PC-3 (cell line): ENCODE results near the gene KCNJ10. TPM values are rescaled to one million over a fixed set of nuclear protein-coding genes. Genes with fewer than 3 reads are reported as not detected.

Experiments
- ATAC-seq: fragments of 200-7000 bp; cut with Tn5 transposase; 2 replicates; pipeline ENCODE4 v1.9.1; 2020; ENCODE audit warnings: mild to moderate bottlenecking, moderate library complexity
- BruUV-seq: library from RNA; stranded (reverse); fragments of 400-500 nt; replicated peaks from 2 replicates; lab custom pipeline; 2021; lab: Mats Ljungman, UMichigan
- CTCF ChIA-PET: fragments of 300-600 bp; sonication (Branson Sonifier 250); formaldehyde crosslinking; loops from one replicate; lab custom pipeline; 2022; ENCODE audit warnings: antibody characterized with exemption; lab: Charles Lee
- POLR2A ChIA-PET: fragments of 300-600 bp; sonication (Branson Sonifier 250); formaldehyde crosslinking; loops from one replicate; lab custom pipeline; 2022; ENCODE audit warnings: antibody characterized with exemption; ENCODE audit not compliant: unreplicated experiment; lab: Charles Lee
- DNase-seq: peaks from one replicate; pipeline ENCODE4 v3.0.0-alpha.2; 2015
- H2AFZ ChIP-seq: fragments of 300-600 bp; sonication (generic); 2 replicates; pipeline ENCODE4 v1.6.0; 2016; ENCODE audit warnings: antibody characterized with exemption, low read length
- H3F3A ChIP-seq: fragments of 300-600 bp; sonication (generic); one replicate; pipeline ENCODE4 v1.6.0; 2017; ENCODE audit warnings: antibody characterized with exemption, low read length, control low read depth, mild to moderate bottlenecking; ENCODE audit not compliant: unreplicated experiment
- H3K27ac ChIP-seq: fragments of 300-600 bp; sonication (generic); 2 replicates; pipeline ENCODE4 v1.5.1; 2016; ENCODE audit warnings: mild to moderate bottlenecking, low read length
- H3K27me3 ChIP-seq: fragments of 300-600 bp; sonication (generic); 2 replicates; pipeline ENCODE4 v1.6.1; 2016; ENCODE audit warnings: low read length, mixed read lengths
- H3K36me3 ChIP-seq: fragments of 300-600 bp; sonication (generic); 2 replicates; pipeline ENCODE4 v1.6.1; 2016; ENCODE audit warnings: low read depth, mixed run types, low read length, mixed read lengths
- H3K4me1 ChIP-seq: fragments of 300-600 bp; sonication (generic); 2 replicates; pipeline ENCODE4 v1.5.1; 2016; ENCODE audit warnings: low read length; ENCODE audit not compliant: insufficient read depth
- H3K4me2 ChIP-seq: fragments of 300-600 bp; sonication (generic); 2 replicates; pipeline ENCODE4 v1.6.0; 2016; ENCODE audit warnings: low read length
- H3K4me3 ChIP-seq: fragments of 300-600 bp; sonication (generic); 2 replicates; pipeline ENCODE4 v1.5.1; 2016; ENCODE audit warnings: mild to moderate bottlenecking, low read length, mixed read lengths
- H3K79me2 ChIP-seq: fragments of 300-600 bp; sonication (generic); 2 replicates; pipeline ENCODE4 v1.6.1; 2017; ENCODE audit warnings: low read length, mixed read lengths
- H3K9ac ChIP-seq: fragments of 300-600 bp; sonication (generic); 2 replicates; pipeline ENCODE4 v1.6.0; 2016; ENCODE audit warnings: mild to moderate bottlenecking, low read length
- H3K9me2 ChIP-seq: fragments of 300-600 bp; sonication (generic); replicated peaks from 2 replicates; pipeline ENCODE4 v1.6.1; 2016; ENCODE audit warnings: mixed run types, low read length, mixed read lengths
- H3K9me3 ChIP-seq: fragments of 300-600 bp; sonication (generic); 2 replicates; pipeline ENCODE4 v1.6.1; 2016; ENCODE audit warnings: low read length, mixed read lengths
- H4K20me1 ChIP-seq: fragments of 300-600 bp; sonication (generic); 2 replicates; pipeline ENCODE4 v1.6.1; 2016; ENCODE audit warnings: low read length, mixed read lengths
- CTCF ChIP-seq: fragments of 300-600 bp; sonication (generic); conservative IDR thresholded peaks from 2 replicates; pipeline ENCODE4 v1.5.1; 2017; ENCODE audit warnings: antibody characterized with exemption, low read depth, mild to moderate bottlenecking, low read length
- EZH2 ChIP-seq: fragments of 300-600 bp; sonication (generic); IDR thresholded peaks from one replicate; pipeline ENCODE4 v1.6.1; 2017; ENCODE audit warnings: antibody characterized with exemption, mild to moderate bottlenecking, low read length; ENCODE audit not compliant: unreplicated experiment
- EZH2phosphoT487 ChIP-seq: fragments of 300-600 bp; sonication (generic); IDR thresholded peaks from 2 replicates; pipeline ENCODE4 v1.6.1; 2018; ENCODE audit warnings: mild to moderate bottlenecking, antibody characterized with exemption, low read length, borderline replicate concordance
- intact Hi-C: fragments of 100-400 bp; cut with micrococcal nuclease; formaldehyde crosslinking; loops from 2 replicates; pipeline ENCODE4 v1.9.0; 2023
- total RNA-seq: library from RNA; depleted of rRNA; stranded (reverse); fragments of >200 nt; gene quantifications from 2 replicates; pipeline ENCODE4 v1.2.3, GENCODE V29; 2014

Gene KCNJ10
- total RNA-seq, 1 experiment from 2014 or later = 0.15 TPM

GRCh38 chr1:159974350-159974965 is 95.5 kb downstream of the KCNJ10 start:
- H3K4me1 ChIP-seq = no peaks in the 10 kb centered on the region
- CTCF ChIA-PET = no interaction called here
- no peaks in the 10 kb centered on the region for H3K9me2 ChIP-seq
- no peak for DNase-seq
- BruUV-seq = no TSS peak
- H4K20me1 ChIP-seq = no peaks in the 10 kb centered on the region
- no peak overlapping the region for H3K4me3 ChIP-seq
- H3K79me2 ChIP-seq = no peaks in the 10 kb centered on the region
- H3K27ac ChIP-seq = no peak overlapping the region
- no peak overlapping the region for H3K4me2 ChIP-seq
- H3K9me3 ChIP-seq = no peaks in the 10 kb centered on the region
- no peak overlapping the region for H3K9ac ChIP-seq
- H3K36me3 ChIP-seq = no peaks in the 10 kb centered on the region
- no peaks in the 10 kb centered on the region for H3F3A ChIP-seq
- POLR2A ChIA-PET = interaction anchor here (0.6 kb wide), 1 partner anchor 602 kb away, joined by 4 read pairs; no protein-coding TSS in a partner anchor
- intact Hi-C loops = no loop called here
- H3K27me3 ChIP-seq = peaks cover 3% of the 10 kb centered on the region; the same call in 1 of the 2 replicates
- no peak for ATAC-seq
- TF ChIP-seq EZH2 (no peak), EZH2phosphoT487 (no peak), CTCF (no peak)
- H2AFZ ChIP-seq = no peak overlapping the region

- ChIA-PET POLR2A (no interaction called here), CTCF (no interaction called here)
- Histone ChIP-seq H3F3A (no peaks in the 10 kb centered on the region), H3K4me3 (no peak overlapping the region), H3K9me2 (no peaks in the 10 kb centered on the region), H3K4me1 (no peaks in the 10 kb centered on the region), H3K9me3 (no peaks in the 10 kb centered on the region), H3K9ac (no peak overlapping the region), H3K4me2 (no peak overlapping the region), H3K27me3 (peaks cover 3% of the 10 kb centered on the region; the same call in 1 of the 2 replicates), H3K36me3 (no peaks in the 10 kb centered on the region), H3K79me2 (no peaks in the 10 kb centered on the region), H4K20me1 (no peaks in the 10 kb centered on the region), H3K27ac (no peak overlapping the region), H2AFZ (no peak overlapping the region)
- no peak for DNase-seq
- TF ChIP-seq EZH2 (no peak), EZH2phosphoT487 (no peak), CTCF (no peak)
- intact Hi-C loops = no loop called here
- ATAC-seq = no peak
- BruUV-seq = no TSS peak
These were observed 96.5 kb downstream of the KCNJ10 start for GRCh38 chr1:159973350-159973940.
